NCI-H510A (cell line): ENCODE measurements around the gene HRAS.
"Not testable (repeated sequence)": the region's sequence is repeated elsewhere in the genome, so short reads cannot be mapped to it uniquely, and the experiment has no call there.

Experiments used
- DNase-seq: peaks from one replicate; lab custom pipeline; 2025; lab: John Stamatoyannopoulos, UW

The HRAS gene

DNA sequence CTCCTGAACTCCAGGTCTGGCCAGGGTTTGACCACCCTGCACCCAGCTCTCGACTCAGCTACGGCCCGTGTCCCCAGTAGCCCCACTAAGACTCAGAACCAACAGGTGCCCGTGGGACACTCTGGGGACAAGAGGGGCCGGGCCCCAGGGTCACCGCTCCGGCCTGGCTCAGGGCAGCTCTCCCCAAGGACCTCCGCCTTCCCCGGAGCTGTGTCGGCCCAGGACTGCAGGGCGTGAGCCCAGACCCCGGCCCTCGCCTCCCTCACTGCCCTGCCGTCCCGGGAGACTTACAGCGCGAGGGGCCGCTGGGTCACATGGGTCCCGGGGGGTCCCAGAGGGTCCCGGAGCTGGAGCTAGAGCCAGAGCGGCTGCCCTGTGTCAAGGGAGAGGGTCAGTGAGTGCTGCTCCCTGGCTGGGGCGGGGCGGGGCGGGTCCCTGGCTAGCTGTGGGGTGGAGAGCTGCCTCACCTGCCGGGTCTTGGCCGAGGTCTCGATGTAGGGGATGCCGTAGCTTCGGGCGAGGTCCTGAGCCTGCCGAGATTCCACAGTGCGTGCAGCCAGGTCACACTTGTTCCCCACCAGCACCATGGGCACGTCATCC is 2.3 kb downstream of the HRAS start:
- no peak for DNase-seq

DNA sequence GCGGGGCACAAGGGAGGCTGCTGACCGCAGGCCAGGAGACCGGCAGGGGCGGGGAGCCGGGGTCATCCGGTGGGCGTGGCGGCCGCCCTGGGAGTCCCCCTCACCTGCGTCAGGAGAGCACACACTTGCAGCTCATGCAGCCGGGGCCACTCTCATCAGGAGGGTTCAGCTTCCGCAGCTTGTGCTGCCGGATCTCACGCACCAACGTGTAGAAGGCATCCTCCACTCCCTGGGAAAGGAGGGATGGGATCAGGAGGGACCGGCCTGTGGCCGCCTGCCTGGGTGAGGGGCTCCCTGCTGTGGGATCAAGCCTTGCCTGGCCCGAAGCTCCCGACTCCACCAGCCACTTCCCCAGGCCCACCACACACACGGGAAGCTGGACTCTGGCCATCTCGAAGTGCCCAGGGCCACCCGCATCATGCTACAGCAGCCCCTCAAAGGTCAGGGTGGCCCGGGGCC is 2.8 kb downstream of the HRAS start:
- DNase-seq, result no peak

DNA sequence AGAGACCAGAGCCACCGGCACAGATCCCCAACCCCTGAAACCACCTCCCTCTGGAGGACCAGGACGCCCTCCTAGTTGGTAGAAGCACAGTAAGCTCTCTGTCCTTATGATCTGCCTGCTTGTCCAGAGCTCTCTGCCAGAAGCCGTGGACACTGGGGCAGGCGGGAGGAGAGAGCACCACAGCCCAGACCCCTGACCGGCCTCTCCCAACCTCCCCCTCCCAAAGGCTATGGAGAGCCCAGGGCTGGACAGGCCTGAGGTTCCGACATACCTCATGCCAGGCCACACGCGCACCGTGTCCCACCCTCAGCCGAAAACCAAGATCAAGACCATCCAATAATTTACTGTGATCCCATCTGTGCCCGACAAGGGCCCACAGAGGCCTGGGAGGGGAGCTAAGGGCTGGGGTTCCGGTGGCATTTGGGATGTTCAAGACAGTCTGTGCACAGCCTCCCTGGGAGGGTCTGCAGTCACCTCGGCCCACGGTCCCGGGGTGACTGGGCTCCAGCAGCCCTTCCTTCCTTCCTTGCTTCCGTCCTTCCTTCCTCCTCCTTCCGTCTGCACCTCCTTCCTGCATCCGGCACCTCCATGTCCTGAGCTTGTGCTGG is 3.4 kb downstream of the HRAS start:
- no peak for DNase-seq

DNA sequence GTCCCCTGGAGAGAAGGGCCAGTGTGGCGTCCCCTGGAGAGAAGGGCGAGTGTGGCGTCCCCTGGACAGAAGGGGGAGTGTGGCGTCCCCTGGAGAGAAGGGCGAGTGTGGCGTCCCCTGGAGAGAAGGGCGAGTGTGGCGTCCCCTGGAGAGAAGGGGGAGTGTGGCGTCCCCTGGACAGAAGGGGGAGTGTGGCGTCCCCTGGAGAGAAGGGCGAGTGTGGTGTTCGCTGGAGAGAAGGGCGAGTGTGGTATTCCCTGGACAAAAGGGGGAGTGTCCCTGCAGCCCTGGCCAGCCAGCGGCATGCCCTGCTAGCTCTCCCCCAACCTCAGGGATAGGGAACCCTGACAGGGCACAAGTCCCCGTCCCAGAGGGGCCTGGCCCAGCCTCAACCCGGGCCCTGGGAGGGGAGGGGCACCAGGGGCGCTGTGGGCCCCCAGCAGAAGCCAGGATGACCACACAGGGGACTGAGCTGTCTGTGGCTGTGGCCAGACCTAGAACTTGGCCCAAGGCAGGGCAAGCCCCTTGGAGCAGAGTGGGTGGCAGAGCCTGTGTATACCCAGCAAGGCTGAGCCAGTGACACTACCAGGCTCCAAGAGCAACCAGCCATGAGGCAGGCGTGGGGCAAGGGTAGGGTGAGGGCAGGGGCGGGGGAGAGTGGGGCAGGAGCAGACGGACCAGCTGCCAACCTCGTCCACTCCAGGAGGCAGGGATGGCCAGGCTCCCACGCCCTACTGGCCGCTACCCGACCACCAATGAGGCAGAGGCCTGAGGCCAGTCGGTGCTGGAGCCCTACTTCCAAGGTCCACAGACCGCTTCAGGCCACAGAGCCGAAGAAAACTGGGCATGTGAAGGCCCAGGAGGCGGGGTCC is 4.2 kb downstream of the HRAS start:
- no peak for DNase-seq

DNA sequence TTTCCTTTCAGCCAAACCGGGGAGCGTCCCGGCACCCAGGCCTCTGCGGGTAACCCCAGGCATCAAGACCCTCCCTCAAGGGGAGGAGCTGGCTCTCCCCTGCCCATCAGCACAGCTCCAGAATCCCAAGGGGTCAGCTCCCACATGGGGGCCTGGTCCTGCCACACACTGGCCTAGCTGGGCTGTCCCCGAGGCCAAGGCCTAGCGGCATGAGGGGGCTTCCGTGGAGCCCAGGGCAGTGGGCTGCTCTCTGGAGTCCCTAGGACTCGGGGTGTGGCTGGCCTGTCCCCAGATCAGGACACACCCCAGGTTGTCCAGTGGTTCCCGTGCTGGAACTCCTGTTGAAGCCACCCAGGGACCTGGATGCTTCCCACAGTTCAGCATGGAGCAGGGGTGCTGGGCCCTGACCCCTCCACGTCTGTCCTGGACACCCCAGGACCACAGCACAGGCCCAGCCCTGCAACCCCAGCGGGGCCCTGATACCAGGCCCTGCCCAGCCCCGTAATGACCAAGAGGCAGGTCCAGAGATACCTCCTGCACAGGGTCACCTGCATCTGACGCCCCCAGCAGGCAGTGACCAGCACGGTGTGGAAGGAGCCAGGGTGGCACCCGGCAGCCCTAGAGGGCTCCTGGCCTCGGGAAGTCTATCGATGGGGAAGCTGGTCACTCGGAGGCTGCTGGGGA is 5.5 kb downstream of the HRAS start:
- no peak for DNase-seq

DNA sequence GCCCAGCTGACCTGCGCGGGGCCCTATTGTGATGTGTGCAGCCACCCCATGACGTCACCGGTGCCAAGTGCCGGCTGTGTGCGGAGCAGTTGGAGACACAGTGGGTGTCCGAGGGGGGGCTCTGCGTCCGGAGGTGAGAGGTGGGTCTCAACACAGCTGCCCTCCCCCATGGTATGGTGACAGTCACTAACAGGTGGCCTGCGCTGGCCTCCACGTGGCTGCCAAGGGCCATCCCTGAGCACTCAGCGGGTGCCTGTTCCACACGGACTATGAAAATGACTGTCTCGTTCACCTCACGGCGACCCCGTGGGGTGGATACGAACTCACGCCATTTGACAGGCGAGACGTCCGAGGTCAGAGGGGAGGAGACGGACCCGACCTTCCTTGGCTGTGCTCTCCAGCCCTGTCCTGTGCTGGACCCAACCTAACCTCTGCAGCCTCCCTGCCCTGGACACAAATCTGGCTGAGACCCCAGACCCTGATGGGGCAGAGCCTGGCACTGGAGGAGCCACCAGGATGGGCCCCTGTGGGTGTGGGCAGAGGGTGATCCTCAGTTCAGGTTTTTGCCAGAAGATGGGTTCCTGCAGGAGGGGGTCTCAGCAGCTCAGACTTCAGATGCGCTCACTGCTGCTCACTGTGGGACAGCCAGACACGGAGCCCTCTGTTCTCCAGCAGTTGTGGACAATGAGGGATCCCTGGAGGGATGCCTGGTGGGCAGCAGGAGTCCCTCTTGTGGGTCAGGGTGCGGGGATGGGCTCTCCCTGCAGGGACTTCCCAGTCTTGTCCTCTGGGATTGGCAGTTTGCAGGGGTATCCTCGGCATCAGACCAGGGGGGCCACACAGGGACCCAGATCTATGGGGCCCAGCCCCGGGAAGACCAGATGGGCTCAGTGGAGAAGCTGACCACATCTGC is 6.3 kb downstream of the HRAS start:
- no peak for DNase-seq

DNA sequence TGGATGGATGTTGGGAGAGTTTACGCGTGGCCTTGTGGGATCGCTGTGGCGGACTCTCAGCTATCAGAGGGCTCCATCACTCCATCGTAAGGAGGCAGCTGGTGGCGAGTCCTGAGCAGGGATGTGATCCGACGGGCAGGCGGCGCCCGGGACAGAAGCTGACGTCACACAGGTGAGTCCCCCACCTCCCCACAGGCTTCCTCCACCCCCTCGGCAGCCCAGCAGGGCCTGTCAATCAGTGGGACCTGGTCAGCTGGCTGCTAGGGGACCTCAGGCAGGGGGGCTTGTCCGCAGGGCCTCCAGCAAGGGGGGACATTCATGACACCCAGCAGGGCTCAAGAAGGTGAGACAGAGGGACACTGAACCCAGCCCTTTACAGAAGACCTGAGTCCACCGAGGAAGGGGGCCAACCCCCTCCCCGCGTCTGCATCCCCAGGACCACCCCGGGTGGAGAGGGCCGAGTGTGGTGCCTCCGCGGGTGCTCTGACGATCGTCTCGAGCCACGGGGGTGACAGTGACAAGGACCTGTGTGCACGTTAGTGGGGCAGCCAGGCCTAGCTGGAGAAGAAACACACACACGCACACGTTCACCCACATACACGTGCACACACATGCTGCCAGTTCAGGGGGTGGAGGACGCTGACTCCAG is 7.1 kb downstream of the HRAS start:
- DNase-seq, result no peak

DNA sequence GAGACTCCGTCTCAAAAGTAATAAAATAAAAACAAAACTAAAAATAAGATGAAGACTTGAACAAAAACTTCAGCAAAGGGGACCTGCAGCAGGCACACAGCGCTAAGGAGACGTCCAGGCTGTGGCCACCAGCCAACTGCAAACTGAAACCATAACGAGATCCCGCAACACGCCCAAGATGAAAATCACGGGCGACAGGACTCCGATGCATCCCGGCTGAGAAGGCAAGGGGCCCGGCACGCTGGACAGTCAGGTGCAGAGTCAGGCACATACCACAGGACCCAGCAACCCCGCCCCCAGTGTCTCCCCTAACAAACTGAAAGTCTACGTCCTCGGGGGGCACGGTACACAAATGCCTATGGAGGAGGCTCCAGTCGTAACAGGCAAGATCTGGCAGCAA is 9.2 kb downstream of the HRAS start:
- no peak for DNase-seq

DNA sequence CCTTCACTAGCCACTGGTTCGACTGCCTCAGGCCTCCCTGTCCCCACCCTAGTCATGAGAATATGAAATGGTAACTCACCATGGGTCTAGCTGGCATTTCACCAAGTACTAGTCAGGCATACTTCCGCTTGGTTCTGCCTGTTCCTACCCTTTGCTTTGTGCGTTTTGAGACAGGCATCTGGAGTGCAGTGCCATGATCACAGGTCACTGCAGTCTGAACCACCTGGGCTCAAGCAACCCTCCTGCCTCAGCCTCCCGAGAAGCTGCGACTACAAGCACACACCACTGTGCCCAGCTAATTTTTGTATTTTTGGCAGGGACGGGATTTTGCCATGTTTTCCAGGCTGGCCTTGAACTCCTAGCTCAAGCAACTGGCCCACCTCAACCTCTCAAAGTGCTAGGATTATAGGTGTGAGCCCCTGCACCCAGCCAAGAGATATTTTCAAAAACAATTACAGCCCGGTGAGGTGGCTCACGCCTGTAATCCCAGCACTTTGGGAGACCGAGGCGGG is 14.1 kb downstream of the HRAS start:
- no peak for DNase-seq

DNA sequence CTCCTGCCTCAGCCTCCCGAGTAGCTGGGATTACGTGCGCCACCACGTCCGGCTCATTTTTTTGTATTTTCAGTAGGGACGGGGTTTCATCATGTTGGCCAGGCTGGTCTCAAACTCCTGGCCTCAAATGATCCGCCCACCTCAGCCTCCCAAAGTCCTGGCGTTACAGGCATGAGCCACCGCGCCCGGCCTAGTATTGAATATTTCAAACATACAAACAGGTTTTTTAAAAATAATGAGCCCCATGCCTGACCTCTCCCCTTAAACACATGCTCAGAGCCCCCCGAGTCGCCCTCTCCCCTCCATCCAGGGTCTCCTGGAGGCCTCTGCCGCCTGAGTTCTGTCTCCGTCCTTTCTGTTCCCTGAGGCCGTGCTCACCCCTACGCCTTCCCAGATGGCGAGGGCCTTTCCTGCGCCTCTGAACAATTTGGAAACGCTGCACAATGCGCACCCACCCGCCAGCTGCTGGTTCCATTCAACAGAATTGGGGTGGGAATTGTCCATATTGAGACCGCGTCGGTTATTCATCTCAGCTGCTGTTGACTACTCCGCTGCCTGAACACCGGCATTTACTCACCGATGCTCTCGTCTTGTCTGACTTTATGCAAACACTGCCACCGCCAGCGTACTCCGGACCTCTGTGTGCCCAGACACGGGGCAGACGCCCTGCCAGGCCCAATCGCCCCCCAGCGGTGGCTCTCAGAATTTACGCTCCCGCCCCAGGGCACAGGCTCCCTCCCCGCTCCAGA is 14.8 kb downstream of the HRAS start:
- DNase-seq, result no peak

DNA sequence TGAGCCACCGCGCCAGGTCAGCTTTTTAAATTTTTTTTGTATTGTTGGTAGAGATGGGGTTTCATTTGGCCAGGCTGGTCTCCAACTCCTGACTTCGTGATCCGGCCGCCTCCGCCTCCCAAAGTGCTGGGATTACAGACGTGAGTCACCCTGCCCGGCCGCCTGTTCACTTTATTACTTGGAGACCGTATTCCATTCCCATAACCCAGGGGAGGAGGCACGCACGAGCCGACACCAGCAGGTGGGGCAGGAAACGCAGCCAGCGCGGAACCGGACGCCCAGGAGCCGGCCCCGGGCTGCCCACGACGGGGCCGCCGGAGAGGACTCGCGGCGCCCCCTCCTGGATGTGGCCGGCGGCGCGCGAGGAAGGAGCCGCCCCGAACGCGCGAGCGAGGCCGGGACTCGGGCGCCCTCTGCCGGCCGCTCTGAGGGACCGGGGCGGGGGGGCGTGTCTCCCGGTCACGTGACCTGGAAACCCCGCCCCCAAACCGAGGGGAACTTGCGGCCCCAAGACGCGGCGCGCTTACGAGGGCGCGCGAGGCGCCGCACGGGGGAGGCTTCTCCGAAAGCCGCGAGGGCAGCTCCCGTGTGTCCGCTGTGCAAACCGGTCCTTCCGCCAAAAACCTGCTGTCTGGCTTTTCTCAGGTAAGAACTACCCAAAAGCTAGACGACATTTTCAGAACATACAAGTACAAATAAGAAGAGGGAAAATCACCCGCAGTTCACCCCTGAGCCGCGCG is 16.7 kb downstream of the HRAS start:
- no peak for DNase-seq

DNA sequence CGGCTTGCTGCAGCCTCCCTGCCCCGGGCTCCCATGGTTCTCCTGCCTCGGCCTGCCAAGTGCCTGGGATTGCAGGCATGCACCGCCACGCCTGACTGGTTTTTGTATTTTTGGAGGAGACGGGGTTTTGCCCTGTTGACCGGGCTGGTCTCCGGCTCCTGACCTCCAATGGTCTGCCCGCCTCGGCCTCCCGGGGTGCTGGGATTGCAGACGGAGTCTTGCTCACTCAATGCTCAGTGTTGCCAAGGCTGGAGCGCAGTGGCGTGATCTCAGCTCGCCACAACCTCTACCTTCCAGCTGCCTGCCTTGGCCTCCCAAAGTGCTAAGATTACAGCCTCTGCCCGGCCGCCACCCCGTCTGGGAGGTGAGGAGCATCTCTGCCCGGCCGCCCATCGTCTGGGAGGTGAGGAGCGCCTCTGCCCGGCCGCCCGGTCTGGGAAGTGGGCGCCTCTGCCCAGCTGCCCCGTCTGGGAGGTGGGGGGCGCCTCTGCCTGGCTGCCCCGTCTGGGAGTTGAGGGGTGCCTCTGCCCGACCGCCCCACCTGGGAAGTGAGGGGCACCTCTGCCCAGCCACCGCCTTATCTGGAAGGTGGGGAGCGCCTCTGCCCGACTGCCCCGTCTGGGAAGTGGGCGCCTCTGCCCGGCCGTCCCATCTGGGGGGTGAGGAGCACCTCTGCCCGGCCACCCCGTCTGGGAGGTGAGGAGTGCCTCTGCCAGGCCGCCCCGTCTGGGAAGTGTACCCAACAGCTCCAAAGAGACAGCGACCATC is 18.3 kb downstream of the HRAS start:
- not testable (repeated sequence) for DNase-seq

DNA sequence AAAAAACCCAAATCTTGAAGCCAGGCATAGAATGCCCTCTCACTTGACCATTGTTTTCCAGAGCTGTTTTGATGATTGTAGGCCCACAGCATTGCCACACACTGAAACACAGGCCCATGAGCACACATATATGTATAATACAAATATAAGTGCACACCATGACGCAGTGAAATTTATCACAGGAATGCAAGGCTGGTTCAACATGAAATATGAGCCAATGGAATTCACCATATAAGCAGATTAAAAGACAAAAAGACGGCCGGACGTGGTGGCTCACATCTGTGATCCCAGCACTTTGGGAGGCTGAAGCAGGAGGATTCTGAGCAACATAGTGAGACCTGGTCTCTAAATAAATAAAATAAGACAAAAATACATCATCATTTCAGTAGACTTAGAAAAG is 19.0 kb downstream of the HRAS start:
- DNase-seq, result no peak

DNA sequence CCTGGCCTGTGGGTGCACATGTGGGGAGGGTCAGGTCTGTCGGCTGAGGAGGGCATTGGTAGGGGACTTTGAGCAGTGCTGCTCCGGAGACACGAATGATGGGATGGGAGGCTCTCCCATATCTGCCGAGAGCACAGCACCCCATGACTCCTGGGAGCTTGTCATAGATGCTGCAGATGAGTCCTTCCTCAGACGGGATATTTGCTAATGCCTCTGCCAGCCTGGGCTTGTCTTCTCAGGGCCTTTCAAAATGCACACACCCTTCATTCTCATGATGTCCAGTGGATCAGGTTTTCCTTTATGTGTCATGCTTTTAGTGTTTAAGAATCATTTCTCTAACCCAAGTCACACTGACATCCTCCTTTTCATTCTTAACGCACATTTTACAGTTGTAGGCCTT is 20.2 kb downstream of the HRAS start:
- DNase-seq, result no peak

DNA sequence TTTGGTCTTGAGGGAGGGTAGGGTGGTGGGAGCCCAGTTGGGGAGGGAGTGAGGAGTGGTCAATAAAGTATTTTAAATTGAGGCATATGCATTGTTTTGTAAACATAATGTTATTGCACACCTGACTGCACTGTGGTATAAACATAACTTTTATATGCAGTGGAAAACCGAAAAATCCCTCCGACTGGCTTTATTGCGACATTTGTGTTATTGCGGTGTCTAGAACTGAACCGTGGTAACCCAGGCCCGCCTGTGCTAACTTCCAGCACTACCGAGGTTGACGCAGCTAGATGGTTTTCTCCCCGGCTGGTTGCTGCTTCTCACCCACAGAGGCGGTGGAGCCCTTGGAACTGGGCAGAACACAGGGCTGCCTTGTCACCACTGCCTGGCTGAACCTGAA is 20.8 kb downstream of the HRAS start:
- DNase-seq, result no peak

DNA sequence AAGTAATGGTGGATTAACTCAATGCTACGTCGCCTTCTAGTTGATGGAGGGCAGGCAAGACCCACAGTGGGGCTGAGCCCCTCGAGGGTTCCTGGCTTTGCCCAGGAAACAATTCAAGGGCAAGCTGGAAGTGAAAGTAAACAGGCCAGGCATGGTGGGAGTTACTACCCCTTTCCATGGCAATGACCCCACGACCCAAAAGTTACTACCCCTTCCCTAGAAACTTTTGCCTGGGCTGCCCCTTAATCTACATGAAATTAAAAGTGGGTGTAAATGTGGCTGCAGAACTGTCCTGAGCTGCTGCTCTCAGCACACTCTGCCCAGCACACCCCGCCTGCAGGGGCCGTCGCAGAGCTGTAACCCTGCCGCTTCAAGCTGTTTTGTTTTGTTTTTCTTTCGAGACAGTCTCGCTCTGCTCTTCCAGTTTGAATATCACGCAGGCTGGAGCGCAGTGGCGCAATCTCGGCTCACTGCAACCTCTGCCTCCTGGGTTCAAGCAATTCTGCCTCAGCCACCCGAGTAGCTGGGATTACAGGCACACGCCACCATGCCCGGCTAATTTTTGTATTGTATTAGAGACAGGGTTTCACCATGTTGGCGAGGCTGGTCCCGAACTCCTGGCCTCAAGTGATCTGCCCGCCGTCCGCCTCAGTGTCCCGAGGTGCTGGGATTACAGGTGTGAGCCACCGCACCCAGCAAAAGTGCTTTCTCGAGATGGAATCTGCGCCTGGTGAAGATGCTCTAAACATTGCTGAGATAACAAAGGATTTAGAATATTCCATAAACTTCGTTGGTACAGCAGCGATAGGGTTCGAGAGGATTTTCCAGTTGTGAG is 22.4 kb downstream of the HRAS start:
- DNase-seq, result no peak

DNA sequence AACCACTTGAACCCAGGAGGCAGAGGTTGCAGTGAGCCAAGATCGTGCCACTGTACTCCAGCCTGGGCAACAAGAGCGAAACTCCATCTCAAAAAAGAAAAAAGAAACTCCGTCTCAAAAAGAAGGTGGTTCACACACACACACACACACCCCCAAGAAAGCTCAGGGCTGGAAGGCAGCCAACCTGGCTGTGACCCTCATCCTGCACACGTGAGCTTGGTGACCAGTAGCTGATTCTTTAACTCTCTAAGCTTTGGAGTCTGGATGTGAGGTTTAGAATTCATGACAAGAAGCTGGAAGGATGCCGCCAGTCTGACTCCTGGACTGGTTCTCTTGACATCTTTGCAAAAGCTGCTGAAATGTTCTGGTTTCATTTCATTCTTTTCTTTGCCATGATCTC is 26.4 kb downstream of the HRAS start:
- DNase-seq, result no peak
